Heart left ventricle (tissue), 13 donors: ENCODE data around the gene PI4KB.

ENCODE experiments used
- CTCF ChIP-seq, 12 donors: fragments of 200-600 bp; sonication (generic) in 4 of 12; IDR thresholded peaks; one replicate each; pipeline versions ENCODE4 v1.5.0 to v1.8.0; 2018 to 2022; ENCODE audit warnings: antibody characterized with exemption in 12 of 12, mild to moderate bottlenecking in 5 of 12
- POLR2A ChIP-seq, 2 donors: fragments of 450-650 bp; IDR thresholded peaks; one replicate each; pipeline ENCODE4 v1.6.1; 2017; ENCODE audit warnings: antibody characterized with exemption in 2 of 2, mild to moderate bottlenecking in 2 of 2, moderate library complexity in 2 of 2
- donor health status: ischemic (EF 13 %, LVEDD 7.1; RV severe dilation, severe dysfunction).
- donor health status: DM: no; HTN: yes; CAD: no.
- donor health status: DM: no; HTN: no; CAD: no.
- donor health status: ischemic (EF 25% LVEDD 6.9; RV normal size, moderate dysfunction).
- donor health status: ischemic (EF 25% LVEDD 5.7; RV mildly dilated, moderate dysfunction).
- donor health status: ischemic (EF 35%, LVEDD 5.7; RV mildly dilated, moderate dysfunction).
- donor health status: nonischemic (EF 11% LVEDD 7.7; RV severe dilation, severe dysfunction).
- donor health status: DM: yes; HTN: yes; CAD: no.
- donor health status: PGD.
- donor health status: ischemic (EF 29% LVEDD 5.4; RV normal size, mild dysfunction).
- donor health status: nonischemic (EF 23%, LVEDD 6.1; RV moderate dilation, normal function).

DNA sequence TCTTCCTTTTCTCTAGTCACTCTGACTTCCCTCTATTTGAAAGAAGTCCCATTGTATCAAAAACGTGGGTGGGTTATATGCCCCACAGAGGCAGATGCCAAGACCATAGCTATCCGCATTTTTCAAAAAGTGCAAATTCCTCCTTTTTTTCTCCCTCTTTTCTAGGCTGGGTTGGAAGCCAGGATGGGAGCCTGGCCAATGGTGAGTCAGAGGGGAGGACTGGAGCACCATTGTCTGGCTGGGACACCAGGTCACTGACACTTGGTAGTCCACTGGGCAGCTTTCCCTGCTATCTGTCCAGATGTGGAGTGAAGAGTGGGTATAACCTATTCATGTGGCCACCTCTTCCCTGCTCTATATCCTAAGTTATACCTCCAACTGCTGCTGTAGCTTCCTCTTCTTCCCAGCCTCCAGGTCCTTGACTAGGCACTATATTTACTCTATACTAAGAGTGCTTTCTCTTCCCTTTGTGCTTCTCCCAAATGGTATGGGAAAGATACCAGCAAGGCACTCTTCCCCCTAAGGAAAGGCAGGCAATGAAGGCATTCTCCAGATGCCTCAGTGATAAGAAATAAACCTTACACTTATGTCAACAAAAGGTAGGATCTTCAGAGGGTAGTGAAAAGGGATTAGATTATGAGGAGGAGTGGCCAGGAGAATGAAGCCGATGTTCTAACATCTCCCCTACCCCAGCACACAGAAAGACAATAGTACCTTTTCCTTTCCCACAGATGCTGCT, 12.9 kb downstream of the PI4KB start:
- TF ChIP-seq POLR2A (IDR thresholded peaks at IDR 0.05): no peak
- no peak for TF ChIP-seq CTCF (IDR thresholded peaks at IDR 0.05)
